Measurements from ENCODE around the gene LRRC4C. TPM values are rescaled to one million over a fixed set of nuclear protein-coding genes. Genes with fewer than 3 reads are reported as not detected.

LRRC4C gene
- total RNA-seq, 1 experiment from 2014 or later: not detected

DNA sequence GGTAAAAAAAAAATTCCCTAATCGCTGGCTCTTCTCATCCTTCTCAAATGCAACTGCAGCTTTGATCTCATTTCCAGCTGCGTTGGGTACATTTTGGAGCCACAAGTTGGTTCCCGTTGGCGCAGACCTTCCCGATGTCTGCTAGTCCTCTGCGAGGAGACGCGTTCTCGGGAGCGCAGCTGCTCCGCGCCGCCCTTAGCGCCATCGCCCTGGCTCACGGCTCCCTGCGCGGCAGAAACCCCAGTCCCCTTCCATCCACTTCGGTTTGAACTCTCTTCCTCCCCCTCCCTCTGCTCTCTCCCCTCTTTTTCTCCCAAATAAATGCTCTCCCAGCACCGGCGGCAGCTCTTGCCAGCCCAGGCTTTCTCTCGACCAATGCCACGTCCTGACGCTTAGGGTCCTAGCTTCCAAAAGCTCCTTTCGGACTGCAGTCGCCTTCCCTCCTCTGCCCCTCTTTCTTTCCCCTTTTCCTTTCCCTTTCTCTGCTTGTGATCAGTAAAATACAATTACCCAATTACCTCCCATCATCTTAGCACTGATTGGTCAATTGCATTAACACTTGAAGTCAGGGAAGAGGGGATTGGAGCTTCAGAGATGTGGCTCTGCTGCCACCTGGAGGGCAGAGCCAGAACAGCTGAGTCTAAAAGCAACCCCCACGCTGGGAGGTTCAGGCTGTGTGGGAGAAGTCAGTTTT, 1165.7 kb downstream of the LRRC4C start:
- in situ Hi-C loops (cut with HindIII; ENCODE audit: low pct_unique_long_range_greater_than_20kb, low sequenced_read_pairs): no loop called here
- DNase-seq (ENCODE audit: low read depth, low spot score): peak; percentile 89

DNA sequence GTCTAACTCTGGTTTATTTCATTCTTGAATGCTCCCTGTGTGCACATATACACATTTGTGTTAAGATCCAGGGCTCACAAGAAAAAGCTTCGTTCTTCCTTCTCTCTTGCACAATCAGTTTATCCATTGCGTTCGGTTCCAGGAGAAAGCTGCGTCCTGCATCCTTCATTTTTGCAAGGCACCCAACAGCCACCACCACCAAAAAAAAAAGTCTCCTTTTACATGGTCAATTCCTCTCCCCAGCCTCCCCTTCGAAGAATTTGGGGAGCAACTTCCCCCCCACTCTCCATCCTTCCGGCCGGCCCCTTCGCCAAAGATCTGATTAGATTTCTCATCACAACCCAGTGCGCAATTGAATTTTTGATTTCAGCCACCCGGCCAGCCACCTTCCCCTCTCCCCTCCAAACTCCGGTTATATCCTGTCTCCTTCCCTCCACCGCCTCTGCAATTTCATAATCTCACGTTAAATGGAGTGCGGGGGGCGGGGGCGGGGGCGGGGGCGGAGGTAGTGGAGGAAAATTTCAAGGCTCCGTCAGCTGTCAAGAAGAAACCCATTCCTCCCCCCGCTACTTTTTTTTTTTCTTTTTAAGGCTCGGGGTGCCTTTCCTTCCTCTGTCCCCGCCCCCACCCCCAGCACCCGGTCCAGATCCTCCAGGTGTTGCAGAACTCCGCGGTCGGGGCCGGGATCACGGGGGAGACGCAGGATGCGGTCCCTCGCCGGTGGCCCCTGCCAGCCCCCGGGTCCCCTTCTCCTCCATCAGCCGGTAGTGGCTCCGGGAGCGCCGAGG, 1166.5 kb downstream of the LRRC4C start:
- DNase-seq (ENCODE audit: low read depth, low spot score): no peak
- in situ Hi-C loops (cut with HindIII; ENCODE audit: low pct_unique_long_range_greater_than_20kb, low sequenced_read_pairs): no loop called here

DNA sequence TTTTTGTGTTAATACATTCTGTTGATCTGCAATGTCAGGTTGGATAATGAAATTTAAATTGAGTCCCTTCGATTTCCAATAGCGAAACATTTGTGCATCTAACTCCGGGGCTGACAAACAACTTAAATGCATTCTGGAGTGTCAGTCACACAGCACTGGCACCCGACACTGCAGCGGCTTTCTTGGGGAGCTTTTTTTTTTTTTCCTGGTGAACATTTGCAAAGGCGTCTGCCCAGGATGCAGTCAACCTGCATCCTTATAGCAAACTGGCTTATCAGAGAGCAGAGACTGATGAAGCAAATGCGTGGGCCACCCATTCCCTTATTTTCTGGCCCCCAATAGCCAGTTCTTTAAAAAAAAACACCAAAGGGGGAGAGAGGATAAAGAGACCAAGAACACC, 1167.7 kb downstream of the LRRC4C start:
- no peak for DNase-seq (ENCODE audit: low read depth, low spot score)
- in situ Hi-C loops (cut with HindIII; ENCODE audit: low pct_unique_long_range_greater_than_20kb, low sequenced_read_pairs): no loop called here

DNA sequence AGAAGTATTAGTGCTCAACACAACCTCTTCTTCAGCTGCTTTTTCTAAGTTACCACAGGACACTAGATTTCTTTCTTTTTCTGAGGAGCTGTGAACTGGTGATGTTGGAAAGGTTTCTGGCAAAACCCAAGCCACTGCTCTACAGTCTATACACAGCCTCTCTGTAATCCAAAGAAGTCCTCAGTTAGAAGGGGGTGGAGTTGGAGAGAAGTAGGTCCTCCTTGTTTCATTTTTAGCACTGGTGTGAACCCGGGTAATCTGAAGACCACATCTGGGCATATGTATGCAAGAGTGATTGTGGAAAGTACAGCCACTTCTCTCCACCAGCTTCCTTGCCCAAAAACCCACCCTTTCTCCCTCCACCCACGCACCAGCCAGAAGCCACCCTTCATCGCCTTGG, 1168.1 kb downstream of the LRRC4C start:
- in situ Hi-C loops (cut with HindIII; ENCODE audit: low pct_unique_long_range_greater_than_20kb, low sequenced_read_pairs): no loop called here
- DNase-seq (ENCODE audit: low read depth, low spot score): no peak

DNA sequence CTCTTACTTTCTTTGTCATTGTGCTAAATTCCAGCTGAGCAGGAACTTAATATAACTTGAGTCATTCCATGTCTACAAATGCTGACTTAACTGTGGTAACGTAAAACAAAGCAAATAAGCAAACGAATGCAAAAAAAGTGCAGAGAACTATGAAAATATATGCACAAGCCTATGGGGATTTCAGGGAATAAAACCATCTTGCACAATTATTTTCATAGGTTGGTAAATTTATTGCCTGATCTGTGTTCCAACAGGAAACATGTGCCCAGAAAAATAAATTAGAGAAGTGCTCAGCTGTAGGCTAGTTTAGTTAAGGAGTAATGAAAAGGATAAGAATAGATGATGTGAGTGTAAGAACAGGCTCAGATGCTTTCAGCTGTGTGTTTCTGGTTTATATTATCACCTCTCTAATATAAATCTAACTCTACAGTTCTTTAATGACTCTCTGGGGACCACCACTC, 1169.3 kb downstream of the LRRC4C start:
- in situ Hi-C loops (cut with HindIII; ENCODE audit: low pct_unique_long_range_greater_than_20kb, low sequenced_read_pairs): no loop called here
- DNase-seq (ENCODE audit: low read depth, low spot score): no peak

DNA sequence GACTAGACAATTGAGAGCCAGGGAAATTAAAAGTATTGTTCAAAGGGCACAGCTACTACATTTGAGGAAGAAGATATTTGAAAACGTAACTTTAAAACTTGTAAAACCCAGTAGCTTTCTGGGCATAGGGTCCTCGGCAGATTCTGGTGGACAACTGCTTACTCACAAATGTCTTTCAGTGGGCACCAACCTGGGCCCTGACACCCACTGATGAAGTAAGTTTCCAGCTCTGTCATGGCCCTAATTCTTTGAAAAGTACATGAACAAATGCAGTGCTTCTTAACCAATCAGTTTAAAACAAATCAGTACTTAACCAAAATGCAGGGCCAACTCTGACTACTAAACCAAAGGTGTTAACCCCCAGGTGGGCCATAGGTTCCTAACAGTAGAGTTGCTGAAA, 1170.1 kb downstream of the LRRC4C start:
- DNase-seq (ENCODE audit: low read depth, low spot score): no peak
- in situ Hi-C loops (cut with HindIII; ENCODE audit: low pct_unique_long_range_greater_than_20kb, low sequenced_read_pairs): no loop called here

DNA sequence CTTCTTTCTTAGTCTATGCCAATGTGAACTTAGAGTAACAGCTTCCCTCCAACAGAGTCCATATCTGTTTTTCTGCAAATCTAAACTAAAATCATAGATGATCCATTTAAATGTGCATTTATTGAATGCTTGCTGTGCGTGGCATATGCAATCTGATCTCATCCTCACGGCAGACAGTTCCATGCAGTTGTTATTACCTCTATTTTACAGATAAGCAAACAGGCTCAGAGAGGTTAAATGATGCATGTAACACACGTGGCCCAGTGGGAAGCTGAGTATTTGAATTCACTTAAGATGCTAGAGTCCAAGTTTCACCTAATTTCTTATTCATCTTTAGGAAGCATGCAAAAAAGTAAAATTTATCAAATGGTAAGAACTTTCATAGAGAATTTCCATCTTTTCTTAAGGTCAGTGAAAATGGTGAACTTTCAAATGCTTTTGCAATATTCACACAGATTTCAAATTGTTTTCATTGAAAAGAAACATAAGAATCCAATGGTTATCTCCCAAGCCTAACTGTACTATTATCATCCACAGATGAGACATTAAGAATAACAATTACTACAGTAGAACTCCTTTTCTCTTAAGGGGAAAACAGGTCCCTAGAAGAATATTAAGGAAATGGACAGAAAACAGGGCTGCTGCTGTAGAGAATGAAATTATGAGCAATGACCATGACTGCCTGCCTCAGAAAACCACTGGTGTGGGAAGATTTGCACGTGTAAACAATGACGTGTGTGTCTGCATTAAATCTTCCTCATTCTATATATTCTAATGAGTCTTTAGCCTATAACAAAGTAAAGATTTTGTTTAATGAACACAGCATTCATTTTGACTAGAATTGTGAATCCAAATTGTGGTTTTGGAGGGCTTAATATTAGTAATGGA, 1171.3 kb downstream of the LRRC4C start:
- DNase-seq (ENCODE audit: low read depth, low spot score): no peak
- in situ Hi-C loops (cut with HindIII; ENCODE audit: low pct_unique_long_range_greater_than_20kb, low sequenced_read_pairs): no loop called here

DNA sequence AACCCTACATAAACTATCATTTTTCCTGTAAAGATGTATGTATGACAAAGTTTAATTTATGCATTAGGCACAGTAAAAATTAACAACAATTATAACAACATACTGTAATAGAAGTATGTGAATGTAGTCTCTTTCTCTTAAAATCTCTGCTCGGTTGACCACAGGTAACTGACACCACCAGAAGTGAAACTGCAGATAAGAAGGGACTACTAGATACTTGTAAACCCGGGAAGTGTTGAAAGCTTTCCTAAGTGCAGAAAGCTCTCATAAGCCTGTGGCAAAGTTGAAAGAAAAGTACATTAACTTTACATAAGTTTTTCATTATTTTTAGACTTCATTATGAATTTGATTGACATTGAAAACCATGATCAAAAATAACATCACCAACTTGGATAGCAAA, 1173.3 kb downstream of the LRRC4C start:
- in situ Hi-C loops (cut with HindIII; ENCODE audit: low pct_unique_long_range_greater_than_20kb, low sequenced_read_pairs): no loop called here
- DNase-seq (ENCODE audit: low read depth, low spot score): no peak

DNA sequence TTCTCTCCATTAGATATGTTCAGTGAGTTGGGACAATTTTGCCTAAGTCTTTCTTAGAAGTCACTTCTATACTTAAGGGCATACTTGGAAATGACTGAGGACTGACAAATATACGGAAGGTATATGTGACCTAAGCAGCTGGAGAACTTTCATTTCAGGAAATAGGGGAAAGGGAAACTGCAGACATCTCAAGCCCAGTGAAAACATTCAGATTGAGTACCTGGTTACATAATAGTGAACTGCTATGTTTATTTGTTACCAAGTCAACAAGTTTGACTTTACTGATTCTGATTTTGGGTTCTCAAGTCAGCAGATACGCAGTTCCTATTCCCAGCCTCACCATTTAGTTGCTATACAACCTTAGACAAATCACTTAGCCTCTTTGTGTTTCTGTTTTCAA, 1173.9 kb downstream of the LRRC4C start:
- DNase-seq (ENCODE audit: low read depth, low spot score): no peak
- in situ Hi-C loops (cut with HindIII; ENCODE audit: low pct_unique_long_range_greater_than_20kb, low sequenced_read_pairs): no loop called here

DNA sequence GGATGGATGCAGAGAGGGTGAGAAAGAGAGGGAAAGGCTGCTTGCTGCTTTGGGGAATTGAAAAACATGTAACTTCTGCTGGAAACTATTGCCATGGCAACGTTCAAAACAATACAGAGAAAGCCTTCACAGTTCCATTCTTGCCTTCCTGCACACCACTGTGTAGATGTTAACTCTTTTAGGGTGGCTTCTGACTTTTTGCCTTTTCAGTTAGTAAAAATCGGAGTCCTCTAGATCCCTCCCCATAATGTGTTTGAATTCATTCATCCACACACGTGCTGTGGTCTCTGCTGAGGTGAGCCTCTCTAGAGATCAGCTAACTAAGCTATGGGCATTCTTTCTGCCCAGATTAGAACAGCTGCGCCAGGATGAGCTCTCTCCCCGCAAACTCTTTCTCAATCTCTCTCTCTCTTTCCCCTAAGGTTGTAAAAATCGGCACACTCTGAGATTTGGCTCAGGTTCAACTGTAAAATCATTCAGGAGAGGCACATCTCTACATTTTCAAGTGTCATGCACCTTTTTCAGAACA, 1178.3 kb downstream of the LRRC4C start:
- in situ Hi-C loops (cut with HindIII; ENCODE audit: low pct_unique_long_range_greater_than_20kb, low sequenced_read_pairs): no loop called here
- no peak for DNase-seq (ENCODE audit: low read depth, low spot score)

DNA sequence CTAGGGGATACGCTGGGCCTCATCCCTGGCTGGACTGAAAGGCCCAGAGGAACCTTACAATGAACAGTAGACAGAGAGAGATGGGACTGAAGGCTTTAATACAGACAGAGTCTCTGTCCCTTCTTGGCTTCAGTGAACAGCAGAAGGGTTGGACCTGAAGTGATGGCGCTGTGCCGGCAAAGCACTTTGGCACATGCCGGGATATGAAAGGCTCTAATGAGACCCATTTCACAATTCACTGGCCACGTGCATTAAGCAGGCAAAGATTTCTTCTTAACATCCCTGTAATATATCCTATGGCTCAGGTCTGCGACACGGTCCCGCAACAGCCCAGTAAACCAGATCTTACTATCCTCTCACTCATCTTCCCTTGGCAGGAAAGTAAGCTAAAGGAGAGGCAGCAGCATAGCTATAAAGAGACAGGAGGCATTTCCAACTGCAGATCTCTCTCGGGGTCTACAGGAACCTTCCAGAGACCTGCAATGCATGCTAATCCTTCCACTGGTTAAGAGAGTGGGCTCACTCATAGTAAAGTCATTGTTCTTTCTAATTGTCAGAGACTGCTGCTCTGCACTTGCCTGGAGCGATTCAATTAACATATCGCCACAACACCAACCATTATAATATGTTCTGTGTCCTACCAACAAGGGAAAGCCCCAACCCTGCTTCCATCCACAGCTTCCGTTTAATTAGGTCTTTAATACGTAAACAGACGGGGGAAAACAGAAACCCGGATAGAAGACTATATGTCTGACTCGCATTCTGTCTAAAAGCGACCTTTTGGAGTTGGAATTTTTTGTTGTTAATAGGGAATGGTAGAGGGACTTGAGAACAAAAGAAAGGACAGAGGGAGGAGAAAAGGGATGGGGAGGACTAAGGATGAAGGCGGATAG, 1179.0 kb downstream of the LRRC4C start:
- DNase-seq (ENCODE audit: low read depth, low spot score): peak; percentile 81
- in situ Hi-C loops (cut with HindIII; ENCODE audit: low pct_unique_long_range_greater_than_20kb, low sequenced_read_pairs): no loop called here

DNA sequence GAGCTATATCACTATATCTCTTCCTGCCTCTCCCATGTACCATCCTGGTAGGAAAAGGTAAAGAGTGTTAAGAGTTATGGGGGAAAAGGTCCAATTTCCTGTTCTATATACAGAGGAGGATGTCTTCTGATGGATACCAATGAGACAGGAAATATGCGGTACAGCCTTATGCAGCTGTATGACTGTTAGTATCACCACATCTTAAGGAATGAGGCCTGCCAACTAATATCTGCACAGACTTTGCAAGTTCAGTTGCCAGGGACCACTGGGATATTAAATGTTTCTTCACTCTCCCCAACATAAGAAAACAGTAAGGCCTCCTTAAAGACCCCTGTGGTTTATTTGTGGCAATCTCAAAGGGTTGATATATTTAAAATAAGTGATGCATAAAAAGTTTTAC, 1182.5 kb downstream of the LRRC4C start:
- in situ Hi-C loops (cut with HindIII; ENCODE audit: low pct_unique_long_range_greater_than_20kb, low sequenced_read_pairs): no loop called here
- DNase-seq (ENCODE audit: low read depth, low spot score): no peak

DNA sequence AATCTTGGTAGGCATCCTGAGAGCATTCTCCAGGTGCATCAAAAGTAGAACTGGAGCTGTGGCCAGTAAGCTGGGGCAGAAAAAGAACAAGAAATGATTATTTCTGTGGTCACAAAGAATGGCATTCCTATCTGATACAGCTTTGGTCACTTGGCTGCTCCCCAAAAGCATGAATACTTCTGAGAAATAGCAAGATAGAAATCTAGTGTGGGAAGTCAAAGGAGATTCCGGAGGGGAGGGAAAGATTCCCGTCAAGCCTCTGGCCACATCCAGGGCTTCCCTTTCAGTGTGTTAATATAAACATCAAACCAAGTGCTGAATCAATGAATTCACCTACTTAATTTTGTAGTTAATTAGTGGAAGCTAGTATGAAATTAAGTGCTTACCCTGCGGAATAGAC, 1185.4 kb downstream of the LRRC4C start:
- no peak for DNase-seq (ENCODE audit: low read depth, low spot score)
- in situ Hi-C loops (cut with HindIII; ENCODE audit: low pct_unique_long_range_greater_than_20kb, low sequenced_read_pairs): no loop called here

DNA sequence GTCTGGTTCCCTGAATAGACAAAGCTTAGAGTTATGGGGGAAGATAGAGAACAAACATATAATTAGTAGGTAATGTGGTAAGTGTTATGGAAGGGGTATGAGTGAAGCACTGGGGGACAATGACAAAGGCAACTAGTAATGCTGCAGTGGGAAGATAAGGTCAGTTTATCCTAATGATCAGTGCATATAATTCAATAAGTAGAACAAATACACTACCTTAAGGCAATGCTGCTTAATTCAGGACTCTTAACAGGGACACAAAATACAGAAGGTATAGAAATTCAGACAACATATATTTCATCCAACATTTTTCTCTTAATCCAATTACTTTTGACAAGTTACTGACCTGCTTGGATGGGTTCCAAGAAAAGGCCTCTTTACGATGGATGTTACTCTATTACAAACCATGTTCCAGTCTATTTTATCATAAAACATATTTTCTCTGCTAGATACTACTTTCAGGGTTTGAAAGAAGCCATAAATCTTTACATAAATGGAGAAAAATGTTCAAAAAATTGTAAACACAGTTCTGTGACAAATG, 1186.2 kb downstream of the LRRC4C start:
- in situ Hi-C loops (cut with HindIII; ENCODE audit: low pct_unique_long_range_greater_than_20kb, low sequenced_read_pairs): no loop called here
- no peak for DNase-seq (ENCODE audit: low read depth, low spot score)

DNA sequence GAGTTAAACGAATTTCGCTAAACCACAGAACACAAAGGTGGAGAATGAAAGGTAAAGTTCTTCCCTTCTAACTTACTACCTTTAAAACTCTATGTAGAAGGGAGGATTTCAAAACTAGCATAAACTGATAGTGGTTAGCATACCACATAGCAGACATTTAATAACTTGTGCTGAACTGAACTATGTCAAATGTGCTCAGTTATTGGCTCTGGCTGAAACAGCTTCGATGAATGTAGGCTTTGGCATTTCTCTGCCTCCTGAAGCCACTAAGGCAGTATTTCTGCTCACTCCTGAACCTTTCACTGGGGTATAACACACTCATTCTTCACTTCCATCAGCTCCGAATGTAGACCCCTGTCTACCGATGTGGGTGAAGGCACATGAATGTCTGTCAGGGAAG, 1188.1 kb downstream of the LRRC4C start:
- in situ Hi-C loops (cut with HindIII; ENCODE audit: low pct_unique_long_range_greater_than_20kb, low sequenced_read_pairs): no loop called here
- DNase-seq (ENCODE audit: low read depth, low spot score): no peak

DNA sequence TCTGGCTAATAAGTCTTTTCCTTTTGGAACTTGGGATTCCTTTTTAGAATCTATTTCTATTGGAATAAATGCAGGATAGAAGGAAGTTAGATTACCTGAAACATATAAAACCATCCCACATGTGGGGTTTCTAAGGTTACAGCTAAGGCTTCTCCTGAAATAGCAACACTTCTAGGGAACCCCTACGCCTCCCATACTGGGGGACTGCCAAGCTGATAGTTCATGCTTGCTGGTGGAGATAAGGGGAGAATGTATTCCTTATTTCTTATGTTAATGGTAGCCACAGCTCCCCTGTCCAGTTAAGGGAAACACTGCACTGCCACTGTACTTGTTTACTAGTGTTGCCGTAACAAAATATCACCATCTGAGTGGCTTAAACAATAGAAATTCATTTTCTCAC, 1189.6 kb downstream of the LRRC4C start:
- in situ Hi-C loops (cut with HindIII; ENCODE audit: low pct_unique_long_range_greater_than_20kb, low sequenced_read_pairs): no loop called here

DNA sequence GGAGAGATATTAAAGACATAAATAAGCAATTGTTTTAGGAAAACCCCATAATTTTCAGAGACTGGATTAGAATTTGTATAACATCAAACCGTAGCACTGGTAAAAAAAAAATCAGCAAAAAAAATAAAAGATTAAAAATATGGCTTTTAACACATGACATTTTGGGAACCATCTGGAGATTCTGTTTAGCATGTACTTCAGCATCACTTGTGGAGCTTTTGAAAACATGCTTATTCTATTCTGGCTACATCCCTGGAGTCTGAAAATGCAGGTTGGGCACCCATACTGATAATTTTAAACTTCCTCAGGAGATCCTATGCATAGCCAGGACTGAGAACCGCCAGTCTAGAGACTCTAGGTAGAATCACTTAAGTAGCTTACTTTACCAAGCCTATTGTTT, 1190.9 kb downstream of the LRRC4C start:
- DNase-seq (ENCODE audit: low read depth, low spot score): no peak
- in situ Hi-C loops (cut with HindIII; ENCODE audit: low pct_unique_long_range_greater_than_20kb, low sequenced_read_pairs): no loop called here

More for the DNA sequence above, 1189.6 kb downstream of the LRRC4C start:
- DNase-seq (ENCODE audit: low read depth, low spot score): no peak

Data from SK-MEL-5 (cell line).